ENCODE results near the gene HCK.

- TF ChIP-seq MAX (IDR thresholded peaks at IDR 0.05) = no peak
- TF ChIP-seq, protein P1, sequence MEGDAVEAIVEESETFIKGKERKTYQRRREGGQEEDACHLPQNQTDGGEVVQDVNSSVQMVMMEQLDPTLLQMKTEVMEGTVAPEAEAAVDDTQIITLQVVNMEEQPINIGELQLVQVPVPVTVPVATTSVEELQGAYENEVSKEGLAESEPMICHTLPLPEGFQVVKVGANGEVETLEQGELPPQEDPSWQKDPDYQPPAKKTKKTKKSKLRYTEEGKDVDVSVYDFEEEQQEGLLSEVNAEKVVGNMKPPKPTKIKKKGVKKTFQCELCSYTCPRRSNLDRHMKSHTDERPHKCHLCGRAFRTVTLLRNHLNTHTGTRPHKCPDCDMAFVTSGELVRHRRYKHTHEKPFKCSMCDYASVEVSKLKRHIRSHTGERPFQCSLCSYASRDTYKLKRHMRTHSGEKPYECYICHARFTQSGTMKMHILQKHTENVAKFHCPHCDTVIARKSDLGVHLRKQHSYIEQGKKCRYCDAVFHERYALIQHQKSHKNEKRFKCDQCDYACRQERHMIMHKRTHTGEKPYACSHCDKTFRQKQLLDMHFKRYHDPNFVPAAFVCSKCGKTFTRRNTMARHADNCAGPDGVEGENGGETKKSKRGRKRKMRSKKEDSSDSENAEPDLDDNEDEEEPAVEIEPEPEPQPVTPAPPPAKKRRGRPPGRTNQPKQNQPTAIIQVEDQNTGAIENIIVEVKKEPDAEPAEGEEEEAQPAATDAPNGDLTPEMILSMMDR (IDR thresholded peaks at IDR 0.05 in 2 of 3, conservative IDR thresholded peaks at IDR 0.05 in 1 of 3; ENCODE audit: borderline replicate concordance in 1 of 3, insufficient read depth in 1 of 3, low read depth in 2 of 3, low read length in 2 of 3) = no peak
- no peak for TF ChIP-seq ZBTB33 (IDR thresholded peaks at IDR 0.05; ENCODE audit: extremely low read depth, insufficient replicate concordance, low read length)
- TF ChIP-seq YY1 (IDR thresholded peaks at IDR 0.05; ENCODE audit: extremely low read depth, insufficient replicate concordance, low read depth, low read length) = no peak
- TF ChIP-seq SP1 (IDR thresholded peaks at IDR 0.05; ENCODE audit: low read depth) = no peak
- TF ChIP-seq ATF3 (IDR thresholded peaks at IDR 0.05) = no peak
- TF ChIP-seq POLR2A (IDR thresholded peaks at IDR 0.05; ENCODE audit: borderline replicate concordance, extremely low read depth, insufficient read depth, insufficient read length) = no peak
- TF ChIP-seq POLR2AphosphoS5 (IDR thresholded peaks at IDR 0.05; ENCODE audit: low read depth, low read length) = no peak
- TF ChIP-seq RAD21 (IDR thresholded peaks at IDR 0.05; ENCODE audit: low read depth) = no peak
- TF ChIP-seq EZH2 (IDR thresholded peaks at IDR 0.05) = no peak
- TF ChIP-seq ELF1 (IDR thresholded peaks at IDR 0.05; ENCODE audit: borderline replicate concordance, low read depth) = no peak
- no peak for TF ChIP-seq EZH2phosphoT487 (IDR thresholded peaks at IDR 0.05; ENCODE audit: borderline replicate concordance)
These were observed 15.3 kb downstream of the HCK start for GRCh38 chr20:32067234-32067821.
